DOHH2 (cell line): ENCODE measurements around the gene SEMA3A.

Source experiments
- H3F3A ChIP-seq: fragments of 200-600 bp; sonication (generic), shearing (Covaris generic); 2 replicates; pipeline ENCODE4 v1.6.0; 2016; ENCODE audit warnings: antibody characterized with exemption, mild to moderate bottlenecking; ENCODE audit not compliant: control insufficient read depth, insufficient read depth
- H3K27ac ChIP-seq: fragments of 200-600 bp; sonication (generic); 2 replicates; pipeline ENCODE4 v1.5.1; 2014; ENCODE audit warnings: low read depth, mild to moderate bottlenecking, low read length, moderate library complexity
- H3K27me3 ChIP-seq: fragments of 200-600 bp; sonication (generic); 2 replicates; pipeline ENCODE4 v1.6.1; 2014; ENCODE audit warnings: mild to moderate bottlenecking, low read length, mixed read lengths; ENCODE audit not compliant: control insufficient read depth
- H3K36me3 ChIP-seq: fragments of 200-600 bp; sonication (generic); 2 replicates; pipeline ENCODE4 v1.6.1; 2014; ENCODE audit warnings: mild to moderate bottlenecking, low read length, moderate library complexity, mixed read lengths; ENCODE audit not compliant: control insufficient read depth
- H3K4me1 ChIP-seq: fragments of 200-600 bp; sonication (generic); 2 replicates; pipeline ENCODE4 v1.6.1; 2014; ENCODE audit warnings: mild to moderate bottlenecking, low read length, mixed read lengths; ENCODE audit not compliant: control insufficient read depth
- H3K4me2 ChIP-seq: fragments of 200-600 bp; sonication (generic); 2 replicates; pipeline ENCODE4 v1.6.0; 2014; ENCODE audit warnings: mild to moderate bottlenecking, low read length, moderate library complexity
- H3K4me3 ChIP-seq: fragments of 200-600 bp; sonication (generic); 2 replicates; pipeline ENCODE4 v1.5.1; 2014; ENCODE audit warnings: mild to moderate bottlenecking, low read length, mixed read lengths
- H3K79me2 ChIP-seq: fragments of 200-600 bp; sonication (generic); 2 replicates; pipeline ENCODE4 v1.6.1; 2014; ENCODE audit warnings: mild to moderate bottlenecking, low read length, mixed read lengths; ENCODE audit not compliant: control insufficient read depth
- H3K9me2 ChIP-seq: fragments of 200-600 bp; sonication (generic); replicated peaks from 2 replicates; pipeline ENCODE4 v1.6.1; 2014; ENCODE audit warnings: mild to moderate bottlenecking, low read length, mixed read lengths; ENCODE audit not compliant: control insufficient read depth
- H3K9me3 ChIP-seq: fragments of 200-600 bp; sonication (generic); 2 replicates; pipeline ENCODE4 v1.6.1; 2014; ENCODE audit warnings: antibody characterized with exemption, low read length, mixed read lengths; ENCODE audit not compliant: control insufficient read depth, insufficient read depth
- H4K20me1 ChIP-seq: fragments of 200-600 bp; sonication (generic); 2 replicates; pipeline ENCODE4 v1.6.0; 2014; ENCODE audit warnings: low read depth, mild to moderate bottlenecking, antibody characterized with exemption, low read length, moderate library complexity; ENCODE audit not compliant: control insufficient read depth, insufficient read depth
- CTCF ChIP-seq: fragments of 200-600 bp; sonication (generic); IDR thresholded peaks from one replicate; pipeline ENCODE4 v1.5.1; 2014; ENCODE audit warnings: antibody characterized with exemption, mild to moderate bottlenecking, low read depth, low read length; ENCODE audit not compliant: poor library complexity, severe bottlenecking
- EZH2phosphoT487 ChIP-seq: fragments of 200-600 bp; sonication (generic); IDR thresholded peaks from 2 replicates; pipeline ENCODE4 v1.6.1; 2017; ENCODE audit warnings: borderline replicate concordance, mild to moderate bottlenecking, antibody characterized with exemption, low read length, moderate library complexity, mixed read lengths

SEMA3A gene

DNA sequence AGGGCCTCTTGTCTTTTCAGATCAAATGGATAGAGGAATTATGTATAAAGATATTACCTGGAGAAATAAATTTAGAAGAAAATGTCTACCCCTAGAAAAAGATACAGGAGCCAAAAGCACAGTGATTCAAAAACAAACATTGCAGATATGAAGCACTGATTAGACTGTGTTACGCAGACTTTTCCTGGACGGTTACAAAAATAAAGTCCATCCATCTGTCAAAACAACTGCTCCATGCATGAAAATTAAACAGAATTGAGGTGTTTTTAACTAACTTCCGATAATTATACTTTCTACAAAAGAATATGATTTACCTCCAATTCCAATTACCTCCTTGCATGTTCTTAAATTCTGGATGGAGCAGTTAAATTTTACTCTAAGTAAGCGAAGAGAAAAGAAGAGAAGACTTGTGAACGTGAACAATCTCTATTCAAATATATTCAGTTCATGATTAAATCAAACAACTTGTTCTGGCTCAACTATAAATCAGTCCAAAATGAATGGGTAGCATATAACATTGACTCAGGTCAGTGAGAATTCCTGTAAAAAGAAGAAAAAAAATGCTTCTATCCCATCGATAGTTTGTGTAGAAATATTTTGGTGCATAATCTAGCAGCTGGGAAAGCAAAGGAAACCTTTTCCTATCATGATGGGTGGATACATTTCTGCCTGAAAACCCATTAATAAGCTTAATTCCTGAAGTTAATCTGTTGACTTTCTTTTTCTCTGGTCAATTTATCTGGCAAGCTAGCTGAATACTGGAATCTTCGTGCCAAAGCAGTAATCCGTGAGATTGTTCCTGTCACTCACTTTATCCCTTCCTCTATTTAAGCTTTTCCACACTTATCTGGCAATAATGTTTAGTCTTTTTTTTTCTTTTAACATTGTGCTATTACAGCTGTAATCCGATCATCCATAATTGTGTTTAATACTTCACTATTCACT is 80.4 kb downstream of the SEMA3A start:
- TF ChIP-seq EZH2phosphoT487 (no peak), CTCF (no peak)
- Histone ChIP-seq H3K36me3 (no peaks in the 10 kb centered on the region), H3K4me1 (no peaks in the 10 kb centered on the region)

GRCh38 chr7:84113286-84113685 is 81.3 kb downstream of the SEMA3A start:
- no peaks in the 10 kb centered on the region for H3K9me3 ChIP-seq
- H4K20me1 ChIP-seq, result no peaks in the 10 kb centered on the region
- no peaks in the 10 kb centered on the region for H3K36me3 ChIP-seq
- no peaks in the 10 kb centered on the region for H3F3A ChIP-seq
- H3K4me1 ChIP-seq, result no peaks in the 10 kb centered on the region
- no peaks in the 10 kb centered on the region for H3K27me3 ChIP-seq
- no peaks in the 10 kb centered on the region for H3K79me2 ChIP-seq
- H3K27ac ChIP-seq, result no peak overlapping the region
- no peak overlapping the region for H3K4me2 ChIP-seq
- H3K9me2 ChIP-seq, result no peaks in the 10 kb centered on the region
- TF ChIP-seq EZH2phosphoT487, result no peak
- TF ChIP-seq CTCF, result no peak
- H3K4me3 ChIP-seq, result no peak overlapping the region

More for the DNA sequence above, 80.4 kb downstream of the SEMA3A start:
- Histone ChIP-seq H3K4me2 (no peak overlapping the region), H3K79me2 (no peaks in the 10 kb centered on the region), H3K27me3 (no peaks in the 10 kb centered on the region), H3F3A (no peaks in the 10 kb centered on the region), H3K9me2 (no peaks in the 10 kb centered on the region), H3K4me3 (no peak overlapping the region), H4K20me1 (no peaks in the 10 kb centered on the region), H3K27ac (no peak overlapping the region), H3K9me3 (no peaks in the 10 kb centered on the region)

DNA sequence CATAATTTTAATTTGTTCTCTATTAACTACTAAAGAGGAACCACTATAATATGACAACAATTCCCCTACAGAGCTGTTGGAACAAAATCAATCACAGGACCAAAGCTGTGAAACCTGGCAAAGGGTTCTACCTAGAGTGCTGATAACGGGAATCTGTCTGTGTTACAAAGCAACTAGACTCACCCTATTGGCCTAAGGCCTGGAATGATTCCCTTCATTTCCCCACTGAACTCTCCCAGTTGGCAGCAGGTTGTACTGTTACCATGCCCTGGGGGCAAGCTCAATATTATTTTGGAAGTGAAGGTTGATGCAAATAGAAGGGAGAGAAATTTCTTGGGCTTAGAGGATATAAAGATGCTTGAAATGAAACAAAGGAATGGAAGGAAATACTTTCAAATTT is 81.8 kb downstream of the SEMA3A start:
- no peak overlapping the region for H3K4me3 ChIP-seq
- H4K20me1 ChIP-seq, result no peaks in the 10 kb centered on the region
- no peaks in the 10 kb centered on the region for H3K9me2 ChIP-seq
- no peaks in the 10 kb centered on the region for H3K36me3 ChIP-seq
- TF ChIP-seq CTCF (no peak), EZH2phosphoT487 (no peak)
- H3K4me2 ChIP-seq, result no peak overlapping the region
- no peaks in the 10 kb centered on the region for H3K79me2 ChIP-seq
- no peak overlapping the region for H3K27ac ChIP-seq
- H3F3A ChIP-seq, result no peaks in the 10 kb centered on the region
- no peaks in the 10 kb centered on the region for H3K4me1 ChIP-seq
- no peaks in the 10 kb centered on the region for H3K27me3 ChIP-seq
- H3K9me3 ChIP-seq, result no peaks in the 10 kb centered on the region
